Brain microvascular endothelial cell (primary cell): ENCODE data around the gene WIPF1.

Source experiments
- DNase-seq: peaks from one replicate; pipeline ENCODE4 v3.0.0-alpha.2; 2020
- H3K27ac ChIP-seq: fragments of 250-450 bp; sonication (Bioruptor Pico); 2 replicates; pipeline ENCODE4 v1.5.1; 2020; ENCODE audit warnings: mild to moderate bottlenecking, moderate library complexity
- H3K27me3 ChIP-seq: fragments of 250-450 bp; sonication (Bioruptor Pico); replicated peaks from 2 replicates; pipeline ENCODE4 v1.5.1; 2020; ENCODE audit warnings: mild to moderate bottlenecking
- H3K36me3 ChIP-seq: fragments of 250-450 bp; sonication (Bioruptor Pico); replicated peaks from 2 replicates; pipeline ENCODE4 v1.5.1; 2020; ENCODE audit warnings: mild to moderate bottlenecking
- H3K4me3 ChIP-seq: 2 replicates; pipeline ENCODE4 v1.5.1; 2011; ENCODE audit warnings: low read depth, mild to moderate bottlenecking, control low read depth, low read length, moderate library complexity
- in situ Hi-C: cut with HindIII; loops from 2 replicates; pipeline ENCODE4 v1.10.0; 2017; ENCODE audit warnings: low sequenced_read_pairs, low pct_ligation_motif_present
- TF ChIP-seq, protein P1 (sequence below): IDR thresholded peaks from 2 replicates; pipeline ENCODE4 v1.5.1; 2011; ENCODE audit warnings: low read depth, mild to moderate bottlenecking, moderate library complexity, low read length, control low read depth, inconsistent platforms; ENCODE audit errors: missing control alignments

WIPF1 gene

DNA sequence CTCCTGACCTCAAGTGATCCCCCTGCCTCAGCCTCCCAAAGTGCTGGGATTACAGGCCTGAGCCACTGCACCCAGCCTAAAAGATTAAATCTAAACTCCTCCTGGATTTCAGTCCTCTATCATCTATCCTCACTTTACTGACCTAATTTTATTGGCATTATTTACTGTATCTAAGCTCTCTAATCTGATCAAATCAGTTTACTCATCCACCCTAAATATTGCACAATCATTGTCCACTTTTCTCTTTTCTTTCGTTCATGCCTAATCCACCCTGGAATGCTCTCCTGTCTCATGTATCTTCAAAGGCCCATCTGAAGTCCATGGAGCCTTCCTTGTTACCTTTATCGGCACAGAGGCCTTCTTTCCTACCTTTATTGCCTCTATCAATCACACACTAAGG is 79.2 kb downstream of the WIPF1 start:
- in situ Hi-C loops = no loop called here
- no peaks in the 10 kb centered on the region for H3K27me3 ChIP-seq
- no peak overlapping the region for H3K4me3 ChIP-seq
- TF ChIP-seq, protein P1, sequence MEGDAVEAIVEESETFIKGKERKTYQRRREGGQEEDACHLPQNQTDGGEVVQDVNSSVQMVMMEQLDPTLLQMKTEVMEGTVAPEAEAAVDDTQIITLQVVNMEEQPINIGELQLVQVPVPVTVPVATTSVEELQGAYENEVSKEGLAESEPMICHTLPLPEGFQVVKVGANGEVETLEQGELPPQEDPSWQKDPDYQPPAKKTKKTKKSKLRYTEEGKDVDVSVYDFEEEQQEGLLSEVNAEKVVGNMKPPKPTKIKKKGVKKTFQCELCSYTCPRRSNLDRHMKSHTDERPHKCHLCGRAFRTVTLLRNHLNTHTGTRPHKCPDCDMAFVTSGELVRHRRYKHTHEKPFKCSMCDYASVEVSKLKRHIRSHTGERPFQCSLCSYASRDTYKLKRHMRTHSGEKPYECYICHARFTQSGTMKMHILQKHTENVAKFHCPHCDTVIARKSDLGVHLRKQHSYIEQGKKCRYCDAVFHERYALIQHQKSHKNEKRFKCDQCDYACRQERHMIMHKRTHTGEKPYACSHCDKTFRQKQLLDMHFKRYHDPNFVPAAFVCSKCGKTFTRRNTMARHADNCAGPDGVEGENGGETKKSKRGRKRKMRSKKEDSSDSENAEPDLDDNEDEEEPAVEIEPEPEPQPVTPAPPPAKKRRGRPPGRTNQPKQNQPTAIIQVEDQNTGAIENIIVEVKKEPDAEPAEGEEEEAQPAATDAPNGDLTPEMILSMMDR = no peak
- no peaks in the 10 kb centered on the region for H3K36me3 ChIP-seq
- no peak overlapping the region for H3K27ac ChIP-seq
- DNase-seq = no peak

DNA sequence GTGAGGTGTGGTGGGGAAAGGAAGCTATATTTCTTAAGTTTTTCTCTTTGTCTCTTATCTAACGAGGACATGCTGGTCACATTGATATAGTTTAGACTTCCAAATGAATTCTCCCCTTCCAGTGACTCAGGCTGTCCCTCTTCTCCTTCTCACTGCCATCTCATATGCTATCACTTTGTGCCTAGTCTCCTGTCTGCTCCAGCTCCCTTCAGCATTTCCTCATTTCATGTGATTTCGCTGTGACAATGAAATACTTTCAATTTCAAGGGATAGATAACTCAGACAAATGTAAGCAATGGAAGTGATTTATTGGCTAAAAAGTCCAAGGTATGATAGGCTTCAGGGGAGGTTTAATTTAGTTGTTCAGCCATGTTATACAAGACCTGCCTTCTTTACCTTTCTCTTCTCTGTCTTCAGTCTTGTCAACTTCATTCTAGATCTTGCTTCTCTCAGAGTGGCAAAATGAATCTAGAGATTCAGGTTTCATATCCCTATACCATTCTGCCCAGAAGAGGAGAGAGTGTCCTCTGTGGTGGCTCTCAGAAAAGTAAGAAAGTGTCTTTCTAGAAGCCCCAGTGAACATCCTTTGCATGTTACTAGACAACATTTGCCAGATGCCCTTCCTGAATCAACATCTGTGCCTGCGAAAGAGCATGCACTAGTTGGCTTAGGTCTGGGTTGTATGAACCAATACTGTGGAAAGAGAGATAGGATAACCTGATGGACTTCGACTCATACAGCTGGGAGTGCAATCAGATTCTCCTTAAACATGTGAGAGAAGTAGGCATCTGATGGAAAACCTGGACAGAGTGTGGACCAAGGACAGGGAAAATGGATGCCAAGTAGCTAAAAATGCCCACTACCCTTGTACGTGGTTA is 80.9 kb downstream of the WIPF1 start:
- Histone ChIP-seq H3K27me3 (no peaks in the 10 kb centered on the region), H3K36me3 (no peaks in the 10 kb centered on the region), H3K27ac (no peak overlapping the region), H3K4me3 (no peak overlapping the region)
- TF ChIP-seq, protein P1 = no peak
- no peak for DNase-seq
- in situ Hi-C loops = no loop called here

DNA sequence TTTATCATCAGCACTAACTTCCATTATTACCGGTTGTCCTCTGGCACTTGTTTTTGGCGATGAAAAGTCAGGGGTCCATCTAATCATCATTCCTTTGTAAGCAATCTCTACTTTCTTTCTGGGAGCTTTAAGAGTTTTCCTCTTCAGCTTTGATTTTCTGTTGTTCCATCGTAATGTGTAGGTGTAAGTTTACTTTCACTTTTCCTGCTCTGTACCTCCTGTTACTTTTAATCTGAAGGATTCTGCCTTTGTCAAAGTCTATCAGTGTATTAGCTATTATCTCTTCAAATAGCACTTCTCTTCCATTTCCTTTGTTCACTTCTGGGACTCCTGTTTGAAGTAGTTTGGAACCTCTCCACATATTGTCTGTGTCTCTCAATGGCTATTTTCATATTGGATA is 85.3 kb downstream of the WIPF1 start:
- DNase-seq = no peak
- Histone ChIP-seq H3K36me3 (no peaks in the 10 kb centered on the region), H3K27me3 (no peaks in the 10 kb centered on the region), H3K4me3 (no peak overlapping the region), H3K27ac (no peak overlapping the region)
- TF ChIP-seq, protein P1 = no peak
- in situ Hi-C loops = no loop called here

DNA sequence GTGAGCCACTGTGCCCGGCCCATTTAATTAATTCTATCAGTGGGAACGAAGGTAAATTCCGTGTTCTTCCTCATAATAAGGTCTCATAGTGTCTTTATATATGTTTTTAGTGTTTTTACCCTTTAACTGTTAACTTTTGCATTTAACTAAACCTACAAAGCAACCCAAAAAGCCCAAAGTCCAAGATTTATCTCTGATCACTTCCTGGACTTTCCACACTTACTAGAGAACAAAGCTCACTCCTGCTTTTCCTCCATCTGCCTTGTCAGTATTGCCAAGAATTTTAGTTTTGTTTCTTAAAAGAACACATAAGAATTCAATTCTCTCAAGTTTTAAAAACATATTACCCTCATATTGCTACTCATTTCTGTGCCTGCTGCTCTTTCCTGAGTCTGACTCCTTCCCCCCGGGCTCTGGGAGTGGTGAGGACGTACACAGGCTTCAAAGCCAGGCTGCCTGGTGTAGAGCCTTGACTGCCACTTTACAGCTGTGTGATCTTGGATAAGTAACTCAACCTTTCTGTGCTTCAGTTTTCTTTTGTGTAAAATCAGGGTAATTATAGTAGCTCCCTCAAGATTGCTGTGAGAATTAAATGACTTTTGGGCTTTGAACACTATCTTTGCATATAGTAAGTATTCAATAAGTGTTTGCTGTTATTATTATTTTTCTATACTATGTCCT is 85.9 kb downstream of the WIPF1 start:
- Histone ChIP-seq H3K36me3 (no peaks in the 10 kb centered on the region), H3K27me3 (no peaks in the 10 kb centered on the region), H3K27ac (no peak overlapping the region), H3K4me3 (no peak overlapping the region)
- TF ChIP-seq, protein P1 = no peak
- no peak for DNase-seq
- in situ Hi-C loops = no loop called here

DNA sequence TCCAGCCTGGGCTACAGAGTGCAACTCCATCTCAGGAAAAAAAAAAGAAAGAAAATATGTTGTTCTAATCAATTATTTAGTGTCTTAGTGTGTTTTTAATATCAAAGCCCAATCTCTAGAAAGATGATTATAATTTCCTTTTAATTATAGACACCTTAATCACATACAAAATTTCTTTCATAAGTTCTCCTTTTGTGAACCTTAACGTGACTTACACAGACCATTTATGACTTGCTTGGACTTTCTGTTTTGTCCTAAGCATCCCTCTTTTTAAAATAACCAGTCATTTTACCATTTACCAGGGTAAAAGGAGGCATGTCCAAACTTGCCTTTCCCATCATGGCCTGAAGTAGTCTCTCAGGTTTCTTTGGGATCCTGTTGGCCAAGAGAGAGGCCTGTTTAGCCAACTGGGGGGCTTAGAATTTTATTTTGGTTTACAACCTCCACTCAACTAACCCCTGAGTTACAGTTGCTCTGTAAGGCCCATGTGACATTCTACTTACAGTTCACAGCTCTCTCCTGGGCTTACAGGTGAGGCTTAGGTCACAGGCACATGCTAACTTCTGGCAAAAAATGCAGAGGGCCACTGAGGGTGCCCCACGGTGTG is 86.9 kb downstream of the WIPF1 start:
- Histone ChIP-seq H3K27me3 (no peaks in the 10 kb centered on the region), H3K27ac (no peak overlapping the region), H3K4me3 (no peak overlapping the region), H3K36me3 (no peaks in the 10 kb centered on the region)
- TF ChIP-seq, protein P1 = no peak
- DNase-seq = no peak
- in situ Hi-C loops = no loop called here
